SK-N-SH treated with all-trans-retinoic acid at 6 μM for 48 hours (cell line): ENCODE data around the gene ABCD3.

ENCODE experiments used
- ATAC-seq: fragments of 200-7000 bp; cut with Tn5 transposase; 3 replicates; pipeline ENCODE4 v1.9.1; 2020; ENCODE audit warnings: mild to moderate bottlenecking, moderate library complexity
- ARNTL ChIP-seq: fragments of 450-650 bp; formaldehyde crosslinking; IDR thresholded peaks from 2 replicates; pipeline ENCODE4 v1.5.0; 2020; ENCODE audit warnings: low read depth, mild to moderate bottlenecking, moderate library complexity, borderline replicate concordance
- BACH2 ChIP-seq: fragments of 250-450 bp; sonication (Bioruptor Pico); IDR thresholded peaks from 2 replicates; pipeline ENCODE4 v1.9.0; 2021; ENCODE audit warnings: mild to moderate bottlenecking, borderline replicate concordance
- CSDC2 ChIP-seq: fragments of 250-450 bp; sonication (Bioruptor Pico); IDR thresholded peaks from 2 replicates; pipeline ENCODE4 v1.5.0; 2020; ENCODE audit warnings: mild to moderate bottlenecking, moderate library complexity
- ESRRG ChIP-seq: fragments of 250-450 bp; sonication (Bioruptor Pico); IDR thresholded peaks from 2 replicates; pipeline ENCODE4 v1.6.1; 2021; ENCODE audit warnings: mild to moderate bottlenecking
- ISL1 ChIP-seq: fragments of 250-450 bp; sonication (Bioruptor Pico); IDR thresholded peaks from 2 replicates; pipeline ENCODE4 v2.1.2; 2022; ENCODE audit warnings: mild to moderate bottlenecking, moderate library complexity
- PPARA ChIP-seq: fragments of 250-450 bp; sonication (Bioruptor Pico); IDR thresholded peaks from 2 replicates; pipeline ENCODE4 v1.5.0; 2020; ENCODE audit warnings: mild to moderate bottlenecking, borderline replicate concordance
- RARB ChIP-seq: fragments of 250-450 bp; sonication (Bioruptor Pico); IDR thresholded peaks from 2 replicates; pipeline ENCODE4 v1.8.0; 2021; ENCODE audit warnings: mild to moderate bottlenecking, moderate library complexity
- TCF4 ChIP-seq: fragments of 250-450 bp; sonication (Bioruptor Pico); IDR thresholded peaks from 2 replicates; pipeline ENCODE4 v1.8.0; 2021; ENCODE audit warnings: mild to moderate bottlenecking, moderate library complexity, borderline replicate concordance
- TOX ChIP-seq: fragments of 250-450 bp; sonication (Bioruptor Pico); IDR thresholded peaks from 2 replicates; pipeline ENCODE4 v1.8.0; 2021; ENCODE audit warnings: mild to moderate bottlenecking, moderate library complexity, borderline replicate concordance
- ZC3H10 ChIP-seq: fragments of 250-450 bp; sonication (Bioruptor Pico); IDR thresholded peaks from 2 replicates; pipeline ENCODE4 v1.5.1; 2021; ENCODE audit warnings: mild to moderate bottlenecking, moderate library complexity
- ZFP3 ChIP-seq: fragments of 250-450 bp; sonication (Bioruptor Pico); IDR thresholded peaks from 2 replicates; pipeline ENCODE4 v1.5.0; 2020; ENCODE audit warnings: mild to moderate bottlenecking, moderate library complexity
- ZFP30 ChIP-seq: fragments of 450-650 bp; formaldehyde crosslinking; IDR thresholded peaks from 2 replicates; pipeline ENCODE4 v1.5.0; 2022; ENCODE audit warnings: mild to moderate bottlenecking, moderate library complexity
- ZNF565 ChIP-seq: fragments of 450-650 bp; formaldehyde crosslinking; conservative IDR thresholded peaks from 2 replicates; pipeline ENCODE4 v1.5.0; 2020; ENCODE audit warnings: low read depth, mild to moderate bottlenecking, moderate library complexity
- ZNF70 ChIP-seq: fragments of 450-650 bp; formaldehyde crosslinking; IDR thresholded peaks from 2 replicates; pipeline ENCODE4 v1.5.0; 2020; ENCODE audit warnings: mild to moderate bottlenecking, moderate library complexity
- ZNF8 ChIP-seq: fragments of 450-650 bp; formaldehyde crosslinking; IDR thresholded peaks from 2 replicates; pipeline ENCODE4 v1.5.0; 2020; ENCODE audit warnings: mild to moderate bottlenecking, moderate library complexity
- TF ChIP-seq, protein P1 (sequence below): fragments of 250-450 bp; sonication (Bioruptor Pico); IDR thresholded peaks from 2 replicates; pipeline ENCODE4 v1.8.0; 2021; ENCODE audit warnings: low read depth, mild to moderate bottlenecking, moderate library complexity, borderline replicate concordance
- TF ChIP-seq, protein P2 (sequence below): fragments of 250-450 bp; sonication (Bioruptor Pico); IDR thresholded peaks from 2 replicates; pipeline ENCODE4 v1.5.1; 2021; ENCODE audit warnings: mild to moderate bottlenecking, moderate library complexity
- TF ChIP-seq, protein P3 (sequence below): fragments of 250-450 bp; sonication (Bioruptor Pico); IDR thresholded peaks from 2 replicates; pipeline ENCODE4 v1.5.0; 2020; ENCODE audit warnings: mild to moderate bottlenecking, moderate library complexity

The ABCD3 gene

DNA sequence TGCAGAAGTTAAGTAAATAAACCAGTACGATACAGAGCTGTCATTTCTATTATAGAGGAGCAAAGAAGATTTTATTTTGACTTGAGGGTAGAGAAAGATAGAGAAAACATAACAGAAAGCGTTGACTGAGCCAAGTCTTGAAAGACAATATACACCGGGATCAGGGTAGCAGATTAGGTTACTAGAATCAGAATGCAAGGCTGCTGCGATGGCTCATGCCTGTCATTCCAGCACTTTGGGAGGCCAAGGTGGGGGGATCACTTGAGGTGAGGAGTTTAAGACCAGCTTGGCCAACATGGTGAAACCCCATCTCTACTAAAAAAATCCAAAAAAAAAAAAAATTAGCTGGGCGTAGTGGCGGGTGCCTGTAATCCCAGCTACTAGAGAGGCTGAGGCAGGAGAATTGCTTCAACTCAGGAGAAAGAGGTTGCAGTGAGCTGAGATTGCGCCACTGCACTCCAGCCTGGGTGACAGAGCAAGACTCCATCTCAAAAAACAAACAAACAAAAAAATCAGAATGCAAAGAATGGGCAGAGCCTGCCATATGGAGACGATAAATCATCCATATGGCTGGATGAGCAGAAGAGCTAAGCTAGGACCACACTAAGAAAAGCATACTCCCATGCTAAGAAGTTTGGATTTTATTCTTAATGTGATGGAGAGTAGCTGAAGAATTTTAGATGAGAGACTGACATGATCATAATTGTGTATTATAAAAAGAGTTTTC, 9.9 kb upstream of the ABCD3 start (continued):
- TF ChIP-seq, protein P1, sequence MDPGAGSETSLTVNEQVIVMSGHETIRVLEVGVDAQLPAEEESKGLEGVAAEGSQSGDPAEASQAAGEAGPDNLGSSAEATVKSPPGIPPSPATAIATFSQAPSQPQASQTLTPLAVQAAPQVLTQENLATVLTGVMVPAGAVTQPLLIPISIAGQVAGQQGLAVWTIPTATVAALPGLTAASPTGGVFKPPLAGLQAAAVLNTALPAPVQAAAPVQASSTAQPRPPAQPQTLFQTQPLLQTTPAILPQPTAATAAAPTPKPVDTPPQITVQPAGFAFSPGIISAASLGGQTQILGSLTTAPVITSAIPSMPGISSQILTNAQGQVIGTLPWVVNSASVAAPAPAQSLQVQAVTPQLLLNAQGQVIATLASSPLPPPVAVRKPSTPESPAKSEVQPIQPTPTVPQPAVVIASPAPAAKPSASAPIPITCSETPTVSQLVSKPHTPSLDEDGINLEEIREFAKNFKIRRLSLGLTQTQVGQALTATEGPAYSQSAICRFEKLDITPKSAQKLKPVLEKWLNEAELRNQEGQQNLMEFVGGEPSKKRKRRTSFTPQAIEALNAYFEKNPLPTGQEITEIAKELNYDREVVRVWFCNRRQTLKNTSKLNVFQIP (CRISPR knock-in tag), result no peak
- no peak for TF ChIP-seq TCF4 (CRISPR knock-in tag)
- TF ChIP-seq, all 23 proteins: peak for 0

DNA sequence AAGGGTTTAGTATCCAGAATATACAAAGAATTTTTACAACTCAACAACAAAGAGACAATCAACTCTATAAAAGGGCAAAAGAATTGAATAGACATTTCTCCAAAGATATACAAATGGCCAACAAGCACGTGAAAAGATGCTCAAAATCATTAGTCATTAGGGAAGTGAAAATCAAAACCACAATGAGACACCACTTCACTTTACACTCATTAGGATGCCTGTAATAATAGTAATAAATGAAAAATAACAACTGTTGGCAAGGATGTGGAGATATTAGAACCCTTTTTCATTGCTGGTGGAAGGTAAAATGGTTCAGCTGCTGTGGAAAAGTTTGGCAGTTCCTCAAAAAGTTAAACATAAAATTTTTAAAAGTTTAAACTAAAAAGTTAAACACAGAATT, 7.0 kb upstream of the ABCD3 start:
- no peak for ATAC-seq
- TF ChIP-seq, protein P1 (CRISPR knock-in tag), result no peak

DNA sequence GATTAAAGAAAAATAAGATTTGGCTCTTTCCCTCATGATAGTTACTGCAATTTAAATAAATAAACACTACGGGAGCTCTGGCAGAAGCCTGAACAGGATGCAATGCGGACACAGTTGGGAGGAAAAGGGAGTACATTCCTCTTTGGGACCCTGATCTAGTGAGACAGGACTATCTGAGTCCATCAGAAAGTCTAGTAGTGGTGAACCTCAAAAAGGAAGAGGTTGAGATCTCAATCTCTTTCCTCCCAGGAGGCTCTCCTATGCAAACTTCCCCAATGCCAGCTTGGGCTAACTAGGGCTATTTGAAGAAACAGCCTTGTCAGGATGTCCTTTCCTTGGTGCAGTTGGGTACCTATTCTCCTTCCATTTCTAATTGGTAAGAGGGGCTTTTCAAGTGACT, 4.9 kb upstream of the ABCD3 start:
- TF ChIP-seq ISL1 (CRISPR knock-in tag), result no peak
- no peak for TF ChIP-seq ZNF565 (CRISPR knock-in tag)
- no peak for TF ChIP-seq RARB (CRISPR knock-in tag)
- no peak for TF ChIP-seq ZNF8 (CRISPR knock-in tag)
- no peak for TF ChIP-seq ZC3H10
- TF ChIP-seq ZNF70, result no peak
- no peak for TF ChIP-seq BACH2 (CRISPR knock-in tag)
- TF ChIP-seq, protein P2, sequence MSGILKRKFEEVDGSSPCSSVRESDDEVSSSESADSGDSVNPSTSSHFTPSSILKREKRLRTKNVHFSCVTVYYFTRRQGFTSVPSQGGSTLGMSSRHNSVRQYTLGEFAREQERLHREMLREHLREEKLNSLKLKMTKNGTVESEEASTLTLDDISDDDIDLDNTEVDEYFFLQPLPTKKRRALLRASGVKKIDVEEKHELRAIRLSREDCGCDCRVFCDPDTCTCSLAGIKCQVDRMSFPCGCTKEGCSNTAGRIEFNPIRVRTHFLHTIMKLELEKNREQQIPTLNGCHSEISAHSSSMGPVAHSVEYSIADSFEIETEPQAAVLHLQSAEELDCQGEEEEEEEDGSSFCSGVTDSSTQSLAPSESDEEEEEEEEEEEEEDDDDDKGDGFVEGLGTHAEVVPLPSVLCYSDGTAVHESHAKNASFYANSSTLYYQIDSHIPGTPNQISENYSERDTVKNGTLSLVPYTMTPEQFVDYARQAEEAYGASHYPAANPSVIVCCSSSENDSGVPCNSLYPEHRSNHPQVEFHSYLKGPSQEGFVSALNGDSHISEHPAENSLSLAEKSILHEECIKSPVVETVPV (CRISPR knock-in tag), result no peak
- TF ChIP-seq, protein P1 (CRISPR knock-in tag), result no peak
- TF ChIP-seq, protein P3, sequence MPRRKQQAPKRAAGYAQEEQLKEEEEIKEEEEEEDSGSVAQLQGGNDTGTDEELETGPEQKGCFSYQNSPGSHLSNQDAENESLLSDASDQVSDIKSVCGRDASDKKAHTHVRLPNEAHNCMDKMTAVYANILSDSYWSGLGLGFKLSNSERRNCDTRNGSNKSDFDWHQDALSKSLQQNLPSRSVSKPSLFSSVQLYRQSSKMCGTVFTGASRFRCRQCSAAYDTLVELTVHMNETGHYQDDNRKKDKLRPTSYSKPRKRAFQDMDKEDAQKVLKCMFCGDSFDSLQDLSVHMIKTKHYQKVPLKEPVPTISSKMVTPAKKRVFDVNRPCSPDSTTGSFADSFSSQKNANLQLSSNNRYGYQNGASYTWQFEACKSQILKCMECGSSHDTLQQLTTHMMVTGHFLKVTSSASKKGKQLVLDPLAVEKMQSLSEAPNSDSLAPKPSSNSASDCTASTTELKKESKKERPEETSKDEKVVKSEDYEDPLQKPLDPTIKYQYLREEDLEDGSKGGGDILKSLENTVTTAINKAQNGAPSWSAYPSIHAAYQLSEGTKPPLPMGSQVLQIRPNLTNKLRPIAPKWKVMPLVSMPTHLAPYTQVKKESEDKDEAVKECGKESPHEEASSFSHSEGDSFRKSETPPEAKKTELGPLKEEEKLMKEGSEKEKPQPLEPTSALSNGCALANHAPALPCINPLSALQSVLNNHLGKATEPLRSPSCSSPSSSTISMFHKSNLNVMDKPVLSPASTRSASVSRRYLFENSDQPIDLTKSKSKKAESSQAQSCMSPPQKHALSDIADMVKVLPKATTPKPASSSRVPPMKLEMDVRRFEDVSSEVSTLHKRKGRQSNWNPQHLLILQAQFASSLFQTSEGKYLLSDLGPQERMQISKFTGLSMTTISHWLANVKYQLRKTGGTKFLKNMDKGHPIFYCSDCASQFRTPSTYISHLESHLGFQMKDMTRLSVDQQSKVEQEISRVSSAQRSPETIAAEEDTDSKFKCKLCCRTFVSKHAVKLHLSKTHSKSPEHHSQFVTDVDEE (CRISPR knock-in tag), result no peak
- TF ChIP-seq ARNTL (CRISPR knock-in tag), result no peak
- no peak for TF ChIP-seq TCF4 (CRISPR knock-in tag)
- no peak for TF ChIP-seq ZFP30 (CRISPR knock-in tag)
- TF ChIP-seq CSDC2 (CRISPR knock-in tag), result no peak
- TF ChIP-seq ZFP3, result no peak
- no peak for TF ChIP-seq TOX
- no peak for TF ChIP-seq PPARA
- TF ChIP-seq ESRRG (CRISPR knock-in tag), result no peak
- ATAC-seq, result no peak
